GM21360 (cell line): ENCODE data around the gene UXT.
A peak's percentile ranks its signal among the peaks of the same experiment; 100 is the strongest.
"Not testable (repeated sequence)": the region's sequence is repeated elsewhere in the genome, so short reads cannot be mapped to it uniquely, and the experiment has no call there.

Experiments used
- ATAC-seq: cut with Tn5 transposase; IDR thresholded peaks from one replicate; pipeline ENCODE4 v1.9.1; 2021; ENCODE audit warnings: mild to moderate bottlenecking, moderate library complexity; ENCODE audit not compliant: unreplicated experiment

Gene UXT

GRCh38 chrX:47658684-47659420 lies at the start of gene UXT:
TSS of gene UXT (minus strand) at chrX:47659180. CDS start at chrX:47658927, 253 bp downstream.
- ATAC-seq, result peak; percentile 75

- no peak for ATAC-seq
Measured at GRCh38 chrX:47707031-47707780, 48.2 kb upstream of the UXT start.

- no peak for ATAC-seq
Measured at GRCh38 chrX:47706575-47706974, 47.6 kb upstream of the UXT start.

DNA sequence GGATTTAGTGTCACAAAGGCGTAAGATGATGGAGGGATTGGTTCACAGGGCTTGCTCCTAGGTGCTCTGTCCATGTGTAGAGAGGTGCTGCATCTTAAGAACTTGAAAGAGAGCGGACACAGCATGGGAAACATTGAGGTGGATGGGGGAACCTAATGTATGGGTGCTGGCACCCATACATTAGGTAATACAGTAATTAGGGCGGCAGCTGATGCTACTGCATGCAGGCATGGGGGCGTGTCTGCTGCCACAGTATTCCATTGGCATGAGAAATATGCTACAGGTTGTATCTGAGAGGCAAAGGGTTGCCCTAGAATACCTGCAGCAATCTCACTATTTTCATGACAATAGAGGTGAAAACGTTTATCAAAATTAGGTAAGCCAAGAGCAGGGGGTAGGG lies 45.8 kb upstream of the UXT start:
- no peak for ATAC-seq

GRCh38 chrX:47697181-47697580 lies 38.2 kb upstream of the UXT start:
- ATAC-seq, result no peak

GRCh38 chrX:47690175-47690574 lies 31.2 kb upstream of the UXT start:
- ATAC-seq, result no peak

GRCh38 chrX:47687263-47687662 lies 28.3 kb upstream of the UXT start:
- no peak for ATAC-seq

- ATAC-seq, result no peak
Measured at GRCh38 chrX:47683829-47684205, 24.8 kb upstream of the UXT start.

- no peak for ATAC-seq
Measured at GRCh38 chrX:47683184-47683828, 24.3 kb upstream of the UXT start.

DNA sequence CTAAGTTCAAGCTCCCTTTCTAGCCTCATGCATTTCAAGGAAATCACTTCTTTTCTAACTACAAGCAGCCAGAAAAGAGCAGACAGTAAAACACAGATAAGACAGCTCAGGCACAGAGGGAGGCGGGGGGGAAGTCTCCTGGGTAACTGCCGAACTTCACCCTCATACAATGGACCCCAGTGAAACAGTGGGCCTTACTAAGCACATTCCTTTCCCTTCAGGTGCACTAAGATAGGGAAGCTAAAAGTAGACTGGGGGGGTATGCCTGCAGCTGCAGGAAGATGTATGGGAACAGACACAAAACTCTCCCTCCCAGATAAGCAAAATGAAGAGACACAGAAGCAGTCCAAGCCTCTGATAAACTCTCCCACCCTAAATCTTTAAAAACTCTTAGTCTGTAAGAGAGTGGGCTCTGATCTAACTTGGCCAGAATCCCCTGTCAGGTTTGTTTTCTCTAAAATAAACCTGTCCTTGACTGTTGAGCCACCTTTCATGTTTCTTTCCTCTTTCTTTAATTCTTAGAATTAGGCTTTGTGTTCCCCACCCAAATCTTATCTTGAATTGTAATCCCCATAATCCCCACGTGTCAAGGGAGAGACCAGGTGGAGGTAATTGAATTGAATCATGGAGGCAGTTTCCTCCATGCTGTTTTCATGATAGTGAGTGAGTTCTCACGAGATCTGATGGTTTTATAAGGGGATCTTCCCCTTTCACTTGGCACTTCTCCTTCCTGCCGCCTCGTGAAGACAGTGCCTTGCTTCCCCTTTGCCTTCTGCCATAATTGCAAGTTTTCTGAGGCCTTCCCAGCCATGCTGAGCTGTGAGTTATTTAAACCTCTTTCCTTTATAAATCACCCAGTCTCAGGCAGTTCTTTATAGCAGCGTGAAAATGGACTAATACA lies 17.2 kb upstream of the UXT start:
- not testable (repeated sequence) for ATAC-seq

DNA sequence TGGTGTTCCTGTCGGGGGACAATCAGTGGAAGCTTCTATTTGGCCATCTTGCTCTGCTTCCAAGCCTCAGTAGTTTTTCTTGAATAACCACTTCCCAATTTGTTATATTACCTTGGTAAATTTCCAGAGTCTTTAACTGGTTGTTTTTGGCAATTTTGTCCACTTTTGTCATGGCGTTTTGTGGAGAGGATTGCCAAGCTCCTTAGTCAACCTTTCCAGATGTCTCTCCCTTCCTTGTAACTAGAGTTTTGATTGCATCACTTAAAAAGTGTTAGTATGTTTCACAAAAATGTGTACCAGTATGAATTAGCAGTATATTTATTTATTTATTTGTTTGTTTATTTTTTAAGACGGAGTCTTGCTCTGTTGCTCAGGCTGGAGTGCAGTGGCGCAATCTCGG lies 15.8 kb upstream of the UXT start:
- ATAC-seq, result no peak

GRCh38 chrX:47665797-47666196 lies 6.8 kb upstream of the UXT start:
- not testable (repeated sequence) for ATAC-seq

DNA sequence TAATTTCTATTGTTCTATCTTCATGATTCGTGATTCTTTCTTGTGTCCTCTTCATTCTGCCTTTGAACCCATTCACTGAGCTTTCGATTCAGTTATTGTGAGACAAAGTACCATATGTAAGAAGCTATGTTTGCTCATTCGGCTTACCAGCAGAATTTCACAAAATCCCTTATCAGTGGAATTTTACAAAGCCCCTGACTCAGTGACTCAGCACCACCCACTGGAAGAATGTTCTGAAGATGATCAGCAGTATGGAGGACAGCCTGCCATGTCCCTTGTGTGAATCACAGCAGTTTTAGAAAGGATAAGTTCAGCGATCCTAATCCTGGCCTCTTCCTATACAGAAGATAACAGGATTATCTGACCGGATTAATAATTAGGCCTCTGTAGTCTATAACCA lies 5.8 kb upstream of the UXT start:
- no peak for ATAC-seq

DNA sequence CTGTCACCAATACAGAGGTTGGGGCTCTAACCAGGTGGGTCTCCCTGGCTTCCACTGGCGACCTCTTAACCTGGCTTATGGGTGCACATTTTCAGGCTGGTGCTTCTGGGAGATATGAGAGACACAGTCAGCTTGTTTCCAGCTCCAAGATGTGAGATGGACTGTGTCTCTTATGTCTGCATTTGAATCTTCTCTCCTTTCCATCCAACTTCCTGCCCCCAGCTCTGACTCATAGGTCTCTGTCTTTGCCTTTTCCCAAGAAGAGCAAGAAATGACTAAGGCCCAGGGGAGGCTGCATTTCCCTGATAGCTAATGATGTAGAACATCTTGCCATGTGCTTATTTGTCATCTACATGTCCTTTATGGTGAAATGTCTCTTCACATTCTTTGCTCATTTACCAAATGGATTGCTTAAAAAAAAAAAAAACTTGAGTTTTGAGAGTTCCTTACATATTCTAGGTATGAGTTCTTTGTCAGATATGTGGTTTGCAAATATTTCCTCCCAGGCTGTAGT lies 3.2 kb upstream of the UXT start:
- no peak for ATAC-seq

GRCh38 chrX:47661539-47661938 lies 2.6 kb upstream of the UXT start:
- no peak for ATAC-seq

DNA sequence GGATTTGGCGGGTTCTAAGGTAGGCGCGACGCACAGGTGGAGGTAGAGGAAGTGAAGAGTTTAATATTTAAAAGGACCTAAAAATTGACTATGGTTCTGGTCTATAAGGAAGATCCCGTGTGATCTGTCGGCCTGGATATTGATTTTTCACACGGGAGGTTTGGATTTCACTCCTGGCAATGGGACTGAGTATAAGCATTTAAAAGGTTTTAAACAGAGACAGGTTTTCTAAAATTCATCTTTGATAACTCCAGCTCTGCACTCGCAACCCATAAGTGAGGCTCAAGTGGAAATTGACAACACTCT lies 394 bp upstream of the UXT start:
- no peak for ATAC-seq

DNA sequence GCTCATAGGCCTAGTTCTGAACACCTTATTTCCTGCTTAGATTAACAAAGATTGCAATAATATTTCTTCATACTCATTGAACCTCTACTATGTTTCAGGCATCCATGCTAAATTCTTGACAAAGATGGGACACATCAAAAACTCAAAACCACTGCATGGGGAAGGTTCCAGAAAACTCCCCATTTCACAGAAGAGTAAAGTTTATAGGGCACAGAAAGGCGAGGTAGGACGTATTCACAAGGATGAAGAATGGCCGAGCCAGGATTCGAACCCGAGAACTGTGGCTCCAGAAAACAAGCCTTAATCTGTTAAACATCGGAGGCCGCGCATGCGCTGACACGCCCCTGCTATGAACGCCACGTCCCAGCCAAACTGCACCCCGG lies 688 bp downstream of the UXT start:
- no peak for ATAC-seq

DNA sequence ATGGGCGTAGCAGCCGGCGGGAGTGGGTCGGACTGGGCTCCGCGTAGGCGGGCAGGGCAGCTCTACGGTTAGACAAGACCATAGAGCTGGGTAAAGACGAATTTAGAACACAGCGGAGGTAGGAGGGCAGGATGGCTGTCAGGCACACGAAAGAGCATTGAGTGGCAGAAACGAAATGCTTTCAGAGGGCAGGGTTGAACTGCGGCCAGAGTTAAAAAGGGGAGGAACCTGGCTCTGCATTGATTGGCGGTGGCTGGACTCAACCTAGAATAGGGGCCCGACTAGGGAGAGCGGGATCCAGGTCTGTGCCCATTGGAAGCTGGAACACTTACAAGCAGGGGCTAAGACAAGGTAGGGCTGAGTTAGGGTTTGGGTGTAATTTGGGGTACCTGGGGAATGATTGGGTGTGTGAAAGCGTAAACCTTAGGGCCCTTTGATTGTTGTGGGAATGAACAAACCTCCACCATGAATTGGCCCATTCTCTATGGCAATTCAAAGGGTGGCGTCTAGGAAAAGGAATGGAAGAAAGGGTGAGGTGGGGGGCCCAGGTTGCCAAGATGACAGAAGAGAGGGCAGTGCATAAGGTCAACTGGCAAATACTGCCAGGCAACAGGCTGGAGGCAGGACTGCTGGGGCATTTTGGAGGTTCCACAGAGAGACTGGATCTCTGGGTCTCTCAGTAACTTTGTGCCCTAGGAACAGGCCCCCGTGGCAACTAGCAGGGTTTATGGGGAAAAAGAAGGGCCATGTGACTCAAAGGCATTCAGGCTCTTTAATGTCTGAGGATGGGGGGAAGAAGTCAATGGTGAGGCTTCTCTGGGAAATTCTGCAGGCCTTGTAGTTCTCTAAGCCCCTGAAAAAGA lies 7.7 kb downstream of the UXT start:
- ATAC-seq, result no peak

DNA sequence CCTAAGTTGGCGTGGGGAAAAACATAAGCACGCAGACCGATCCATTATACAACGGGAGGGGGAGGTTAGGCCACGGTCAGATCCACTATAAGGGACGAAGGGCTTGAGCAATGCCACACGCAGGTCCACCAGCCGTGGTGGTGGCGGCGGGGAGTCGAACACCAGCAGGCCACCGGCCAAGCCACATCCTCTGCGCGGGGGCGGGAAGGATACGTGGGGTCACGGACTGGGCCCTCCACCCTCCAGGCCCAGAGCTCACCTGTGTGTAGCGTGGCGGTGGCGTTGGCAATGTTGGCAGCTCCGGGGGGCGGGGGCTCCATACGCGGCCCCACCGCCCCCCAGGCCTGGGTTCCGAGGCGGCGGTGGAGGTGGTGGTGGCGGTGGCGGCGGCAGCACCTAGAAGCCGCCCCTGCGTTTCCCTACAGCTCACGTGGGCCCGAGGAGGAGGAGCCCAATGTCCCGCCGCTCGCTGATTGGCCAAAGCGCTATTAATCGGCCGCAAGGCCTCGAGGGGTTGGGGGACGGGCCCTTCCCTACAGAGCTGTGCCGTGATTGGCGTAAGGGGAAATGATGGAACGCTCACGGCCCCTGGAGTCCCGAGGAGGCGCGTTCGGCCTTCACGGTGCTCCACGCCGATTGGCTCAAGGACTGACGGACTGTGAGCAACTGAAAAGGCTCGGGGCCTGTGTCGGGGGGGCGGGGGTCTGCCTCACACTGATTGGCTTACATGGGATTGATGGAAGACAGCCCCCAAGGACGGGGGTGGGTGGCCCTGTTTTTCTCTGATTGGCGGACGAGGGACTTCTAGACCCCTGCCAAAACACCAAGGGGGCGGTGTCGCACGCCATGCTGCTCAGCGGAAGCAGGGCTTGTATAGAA lies 8.6 kb downstream of the UXT start, which contains the start of gene ELK1:
Gene ELK1 (minus strand): TSS at position 400 of the 879 bp plus-strand sequence. CDS start 9,122 bp downstream, outside the sequence.
- ATAC-seq, result peak; percentile 88
